ENCODE measurements around the gene BRD7.

GRCh38 chr16:50298591-50299507 lies 69.9 kb downstream of the BRD7 start:
- TF ChIP-seq CTCF (conservative IDR thresholded peaks at IDR 0.05 in 1 of 2, IDR thresholded peaks at IDR 0.05 in 1 of 2; ENCODE audit: extremely low read depth in 1 of 2, insufficient read depth in 1 of 2, low read depth in 1 of 2, low read length in 2 of 2) (no peak), EZH2 (IDR thresholded peaks at IDR 0.05; ENCODE audit: borderline replicate concordance, low read length) (no peak)

Measured in mammary epithelial cell (primary cell).